GM21619 (cell line): ENCODE results near the gene ADAMTS18.
"Not testable (repeated sequence)": the region's sequence is repeated elsewhere in the genome, so short reads cannot be mapped to it uniquely, and the experiment has no call there.

Experiments
- ATAC-seq: cut with Tn5 transposase; IDR thresholded peaks from one replicate; pipeline ENCODE4 v1.9.1; 2021; ENCODE audit not compliant: unreplicated experiment

Gene ADAMTS18, protein sequence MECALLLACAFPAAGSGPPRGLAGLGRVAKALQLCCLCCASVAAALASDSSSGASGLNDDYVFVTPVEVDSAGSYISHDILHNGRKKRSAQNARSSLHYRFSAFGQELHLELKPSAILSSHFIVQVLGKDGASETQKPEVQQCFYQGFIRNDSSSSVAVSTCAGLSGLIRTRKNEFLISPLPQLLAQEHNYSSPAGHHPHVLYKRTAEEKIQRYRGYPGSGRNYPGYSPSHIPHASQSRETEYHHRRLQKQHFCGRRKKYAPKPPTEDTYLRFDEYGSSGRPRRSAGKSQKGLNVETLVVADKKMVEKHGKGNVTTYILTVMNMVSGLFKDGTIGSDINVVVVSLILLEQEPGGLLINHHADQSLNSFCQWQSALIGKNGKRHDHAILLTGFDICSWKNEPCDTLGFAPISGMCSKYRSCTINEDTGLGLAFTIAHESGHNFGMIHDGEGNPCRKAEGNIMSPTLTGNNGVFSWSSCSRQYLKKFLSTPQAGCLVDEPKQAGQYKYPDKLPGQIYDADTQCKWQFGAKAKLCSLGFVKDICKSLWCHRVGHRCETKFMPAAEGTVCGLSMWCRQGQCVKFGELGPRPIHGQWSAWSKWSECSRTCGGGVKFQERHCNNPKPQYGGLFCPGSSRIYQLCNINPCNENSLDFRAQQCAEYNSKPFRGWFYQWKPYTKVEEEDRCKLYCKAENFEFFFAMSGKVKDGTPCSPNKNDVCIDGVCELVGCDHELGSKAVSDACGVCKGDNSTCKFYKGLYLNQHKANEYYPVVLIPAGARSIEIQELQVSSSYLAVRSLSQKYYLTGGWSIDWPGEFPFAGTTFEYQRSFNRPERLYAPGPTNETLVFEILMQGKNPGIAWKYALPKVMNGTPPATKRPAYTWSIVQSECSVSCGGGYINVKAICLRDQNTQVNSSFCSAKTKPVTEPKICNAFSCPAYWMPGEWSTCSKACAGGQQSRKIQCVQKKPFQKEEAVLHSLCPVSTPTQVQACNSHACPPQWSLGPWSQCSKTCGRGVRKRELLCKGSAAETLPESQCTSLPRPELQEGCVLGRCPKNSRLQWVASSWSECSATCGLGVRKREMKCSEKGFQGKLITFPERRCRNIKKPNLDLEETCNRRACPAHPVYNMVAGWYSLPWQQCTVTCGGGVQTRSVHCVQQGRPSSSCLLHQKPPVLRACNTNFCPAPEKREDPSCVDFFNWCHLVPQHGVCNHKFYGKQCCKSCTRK (N-terminal part only)

DNA sequence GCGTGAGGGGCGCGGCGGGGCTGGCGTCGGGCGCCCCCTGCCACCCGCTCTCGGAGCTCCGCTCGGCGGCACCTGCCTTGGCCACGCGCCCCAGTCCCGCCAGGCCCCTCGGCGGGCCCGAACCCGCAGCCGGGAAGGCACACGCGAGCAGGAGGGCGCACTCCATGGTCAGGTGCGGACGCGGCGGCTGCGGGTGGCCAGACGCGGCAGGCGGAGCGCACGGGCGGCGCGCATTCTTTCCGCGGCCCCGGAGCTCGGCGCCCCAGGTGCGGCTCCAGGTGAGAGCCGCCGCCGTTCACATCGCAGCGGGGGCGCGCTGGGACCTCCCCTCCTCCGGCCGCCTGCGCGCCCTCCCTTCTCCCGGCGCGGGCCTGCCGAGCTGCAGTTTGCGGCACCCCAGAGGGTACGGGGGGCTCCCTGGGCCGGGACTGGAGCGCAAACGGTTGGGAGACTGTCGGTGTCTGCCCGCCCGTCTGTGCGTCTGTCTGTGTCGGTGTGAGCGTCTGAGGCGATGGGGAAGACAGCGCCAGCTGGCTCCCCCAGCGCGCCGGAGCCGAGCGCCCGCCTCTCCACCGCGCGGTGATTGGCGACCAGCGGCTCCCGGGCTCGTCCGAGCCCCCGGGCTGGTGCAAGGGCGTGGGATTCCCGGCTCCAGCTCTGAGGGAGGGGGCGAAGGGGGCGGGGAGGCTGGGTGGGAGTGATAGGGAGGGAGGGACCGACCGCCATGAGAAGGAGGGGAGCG, at the start of gene ADAMTS18:
Gene ADAMTS18, minus strand, starts transcription at position 505 of the 742 bp plus-strand sequence. Its CDS starts 339 bp downstream, at position 166.
- ATAC-seq: no peak

DNA sequence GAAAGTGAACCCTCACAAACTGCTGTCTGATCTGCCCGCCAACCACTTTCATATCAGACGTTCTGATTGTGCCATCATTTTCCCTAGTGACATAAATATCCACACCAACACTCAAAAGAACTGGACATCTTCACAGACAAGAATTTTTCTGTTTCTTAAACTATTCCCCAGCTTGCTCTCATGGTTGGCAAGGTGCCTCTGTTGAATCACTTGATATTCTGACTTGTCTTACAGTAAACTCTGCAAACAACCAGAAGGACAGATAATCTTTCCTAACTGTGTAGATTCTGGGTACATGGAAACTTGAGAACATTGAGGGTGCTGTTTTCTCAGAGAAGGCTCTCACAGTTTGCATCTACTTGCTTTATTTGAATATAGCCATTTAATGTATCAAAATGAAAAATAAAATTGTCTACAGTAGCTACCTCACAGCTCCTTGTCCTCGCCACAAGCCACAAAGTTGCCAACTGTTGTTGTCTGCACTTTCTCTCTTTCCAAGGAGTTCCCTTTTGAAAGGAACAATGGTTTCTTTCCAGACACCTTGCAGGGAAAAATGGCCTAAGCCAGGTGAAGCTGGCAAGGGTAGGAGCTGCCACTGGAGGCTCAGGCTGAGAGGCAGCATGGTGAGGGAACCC, 46.0 kb upstream of the ADAMTS18 start:
- ATAC-seq: no peak

DNA sequence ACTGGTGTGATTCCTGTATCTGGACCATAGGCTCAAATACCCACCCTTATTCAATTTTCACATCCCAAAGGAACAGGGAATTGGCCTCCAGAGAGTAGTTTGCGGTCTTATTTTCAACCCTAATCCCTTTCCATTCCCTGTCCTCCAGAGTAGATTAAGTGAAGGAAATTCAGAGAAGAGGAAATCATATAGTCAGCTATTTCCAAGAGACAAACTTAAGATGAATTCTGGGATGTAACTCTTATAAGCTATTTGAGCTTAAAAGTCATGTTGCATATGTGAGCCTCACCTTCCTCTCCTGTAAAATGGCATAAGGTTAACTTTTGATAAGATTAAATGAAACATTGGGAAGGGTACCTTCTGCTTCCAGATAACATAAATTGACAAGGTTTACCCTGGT, 37.4 kb upstream of the ADAMTS18 start:
- no peak for ATAC-seq

DNA sequence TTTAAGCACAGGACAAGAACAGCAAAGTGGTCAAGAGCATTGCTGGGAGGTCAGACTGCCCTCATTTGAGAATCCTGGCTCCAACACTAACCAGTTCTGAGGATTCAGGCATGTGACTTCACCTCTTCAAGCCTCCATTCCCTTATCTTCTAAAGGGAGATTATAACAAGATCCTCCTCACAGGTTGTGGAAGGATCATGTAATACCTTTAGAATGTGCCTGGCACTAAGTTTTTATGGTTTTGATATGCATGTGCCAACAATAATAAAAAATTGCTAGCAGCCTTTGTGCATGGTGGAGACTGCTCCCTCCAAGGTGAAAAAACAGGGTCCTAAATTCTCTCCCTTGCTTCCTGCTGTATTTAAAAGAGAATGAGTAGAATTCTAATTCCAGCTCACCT, 36.0 kb upstream of the ADAMTS18 start:
- ATAC-seq: no peak

DNA sequence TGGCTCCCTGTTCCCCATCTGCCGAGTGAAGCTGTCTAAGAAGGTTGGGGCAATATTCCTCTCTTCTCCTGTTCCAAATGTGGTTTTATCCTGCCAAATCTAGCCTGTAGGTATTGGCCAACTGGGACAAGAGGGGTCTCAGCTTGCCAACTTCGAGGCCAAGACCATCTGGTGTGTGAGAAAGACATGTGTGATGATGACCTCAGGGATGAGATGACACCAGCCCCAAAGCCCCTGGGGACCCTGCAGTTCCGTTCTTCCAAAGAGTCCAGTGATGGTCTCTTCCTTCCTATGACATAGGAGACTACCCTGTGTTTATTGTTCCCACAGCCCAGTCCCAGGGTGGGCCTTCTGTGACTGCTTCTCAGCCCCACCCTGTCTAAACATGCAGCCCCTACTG, 34.8 kb upstream of the ADAMTS18 start:
- ATAC-seq: no peak

DNA sequence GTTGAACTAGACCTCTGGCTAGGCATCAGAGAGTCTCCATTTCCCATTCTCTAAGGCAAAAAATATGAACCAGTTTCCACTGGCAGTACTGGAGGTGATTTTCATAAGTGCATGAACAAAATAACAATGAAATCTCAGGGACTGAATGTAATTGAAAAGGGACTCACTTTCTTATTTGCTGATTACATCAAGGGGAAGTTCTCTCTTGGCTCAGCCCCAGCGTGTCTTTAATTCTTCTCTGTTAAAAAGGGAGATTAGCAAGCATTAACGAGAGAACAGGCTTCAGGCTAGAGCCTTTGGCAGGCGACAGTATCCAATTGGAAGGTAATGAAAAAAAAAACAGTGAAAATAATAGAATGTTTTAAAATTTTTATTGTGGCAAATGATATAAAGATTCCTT, 34.0 kb upstream of the ADAMTS18 start:
- no peak for ATAC-seq

DNA sequence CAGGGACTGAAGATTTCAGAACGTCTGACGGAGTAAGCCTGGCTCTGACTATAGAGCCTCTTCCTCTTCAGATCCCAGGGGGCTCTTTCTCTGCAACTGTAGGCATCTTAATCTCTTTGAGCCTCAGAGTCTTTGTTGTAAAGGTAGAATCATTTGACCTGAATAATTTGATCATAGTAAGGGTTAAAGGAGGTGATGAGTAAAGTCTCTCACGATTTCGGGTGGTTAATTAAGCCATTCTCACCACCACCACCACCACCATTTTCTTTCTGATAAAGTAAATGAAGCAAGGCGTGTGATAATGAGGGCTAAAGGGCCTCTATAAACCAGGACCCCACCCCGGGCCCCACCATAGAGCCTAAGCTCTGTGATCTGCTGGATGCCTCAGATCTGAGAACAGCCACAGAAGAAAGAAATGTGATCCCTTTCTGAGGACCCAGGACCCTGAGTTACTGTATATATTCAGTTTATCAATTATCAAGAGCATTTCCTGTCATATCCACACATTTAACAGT, 33.0 kb upstream of the ADAMTS18 start:
- no peak for ATAC-seq

DNA sequence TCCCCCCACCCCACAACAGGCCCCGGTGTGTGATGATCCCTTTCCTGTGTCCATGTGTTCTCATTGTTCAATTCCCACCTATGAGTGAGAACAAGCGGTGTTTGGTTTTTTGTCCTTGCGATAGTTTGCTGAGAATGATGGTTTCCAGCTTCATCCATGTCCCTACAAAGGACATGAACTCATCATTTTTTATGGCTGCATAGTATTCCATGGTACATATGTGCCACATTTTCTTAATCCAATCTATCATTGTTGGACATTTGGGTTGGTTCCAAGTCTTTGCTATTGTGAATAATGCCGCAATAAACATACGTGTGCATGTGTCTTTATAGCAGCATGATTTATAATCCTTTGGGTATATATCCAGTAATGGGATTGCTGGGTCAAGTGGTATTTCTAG, 28.8 kb upstream of the ADAMTS18 start:
- not testable (repeated sequence) for ATAC-seq

DNA sequence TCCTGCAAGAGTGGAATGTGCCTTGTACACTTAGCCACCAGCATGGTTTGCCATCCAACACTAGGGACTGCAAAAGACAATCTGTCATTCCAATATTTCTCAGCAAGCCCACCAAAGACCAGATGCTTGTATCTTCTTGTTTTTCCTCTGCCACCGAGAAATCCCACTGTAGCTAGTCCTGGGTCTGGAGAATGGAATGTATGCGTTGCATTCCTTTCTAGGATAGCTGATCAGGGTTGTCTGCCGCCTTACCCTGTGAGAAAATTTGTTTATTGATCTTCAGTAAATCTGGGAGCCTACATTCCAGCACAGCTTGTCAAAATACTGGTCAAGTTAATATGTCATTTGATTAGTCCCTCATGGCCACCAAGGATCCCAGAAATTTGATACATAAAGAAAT, 28.1 kb upstream of the ADAMTS18 start:
- ATAC-seq: no peak

DNA sequence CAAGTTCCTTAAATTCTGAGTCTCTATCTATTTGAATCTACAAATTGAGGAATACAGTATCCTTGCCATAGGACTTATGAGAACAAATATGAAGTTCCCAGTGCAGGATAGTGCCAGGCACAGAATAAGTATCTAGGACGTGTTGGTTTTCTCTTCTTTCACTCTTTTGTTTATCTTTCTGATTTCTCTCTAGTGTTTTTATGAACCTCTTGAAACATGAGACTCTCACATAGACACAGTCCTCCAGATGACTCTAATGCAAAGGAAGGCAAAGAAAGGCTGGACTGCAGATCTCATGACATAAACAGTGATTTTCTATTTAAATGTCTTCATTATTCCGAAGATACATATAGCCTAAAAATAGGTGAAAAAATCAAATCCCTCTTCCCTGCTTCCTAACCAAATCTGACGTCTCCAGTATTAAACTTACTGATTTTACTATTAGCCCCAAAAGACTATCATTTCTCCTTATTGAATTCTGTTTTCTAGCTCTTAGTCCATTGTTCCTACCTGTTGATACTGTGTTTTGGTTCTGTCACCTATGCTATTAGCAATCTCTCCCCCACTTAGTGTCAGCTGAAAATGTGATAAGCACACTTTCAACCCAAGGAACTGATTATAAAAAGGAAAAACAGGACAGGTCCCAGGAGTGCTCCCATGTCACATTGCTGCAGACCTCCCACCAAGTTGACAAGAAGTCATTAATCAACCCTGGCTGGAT, 24.9 kb upstream of the ADAMTS18 start:
- no peak for ATAC-seq

DNA sequence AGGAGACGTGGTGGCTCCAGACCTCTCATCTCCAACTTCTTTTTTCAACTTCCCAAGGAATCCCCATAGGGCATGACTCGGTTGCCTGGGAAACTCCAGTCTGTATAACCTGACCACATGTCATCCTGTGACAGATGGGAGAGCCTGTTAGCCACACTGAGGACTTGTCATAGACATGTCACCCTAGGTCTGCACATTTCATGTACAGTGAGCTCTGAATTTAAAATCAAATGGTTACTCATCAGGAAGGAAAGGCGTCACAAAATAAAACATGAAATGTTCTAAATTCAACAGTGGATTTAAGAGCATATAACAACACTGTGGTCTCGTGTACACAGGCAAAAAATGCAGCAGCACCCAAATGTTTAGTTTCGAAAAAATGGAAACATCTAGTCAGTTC, 22.2 kb upstream of the ADAMTS18 start:
- no peak for ATAC-seq

DNA sequence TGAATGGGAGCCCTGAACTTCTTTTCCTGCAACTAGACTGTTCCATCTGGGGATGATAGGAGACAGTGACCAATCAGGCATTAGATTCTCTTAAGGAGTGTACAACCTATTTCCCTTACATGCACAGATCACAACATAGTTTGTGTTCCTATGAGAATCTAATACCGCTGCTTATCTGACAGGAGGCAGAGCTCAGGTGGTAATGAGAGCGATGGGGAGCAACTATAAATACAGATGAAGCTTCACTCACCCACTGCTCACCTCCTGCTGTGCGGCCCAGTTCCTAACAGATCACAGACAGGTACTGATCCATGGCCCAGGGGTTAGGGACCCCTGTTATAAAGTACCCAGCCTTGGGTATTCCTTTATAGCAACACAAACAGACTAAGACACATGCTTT, 17.4 kb upstream of the ADAMTS18 start:
- no peak for ATAC-seq

DNA sequence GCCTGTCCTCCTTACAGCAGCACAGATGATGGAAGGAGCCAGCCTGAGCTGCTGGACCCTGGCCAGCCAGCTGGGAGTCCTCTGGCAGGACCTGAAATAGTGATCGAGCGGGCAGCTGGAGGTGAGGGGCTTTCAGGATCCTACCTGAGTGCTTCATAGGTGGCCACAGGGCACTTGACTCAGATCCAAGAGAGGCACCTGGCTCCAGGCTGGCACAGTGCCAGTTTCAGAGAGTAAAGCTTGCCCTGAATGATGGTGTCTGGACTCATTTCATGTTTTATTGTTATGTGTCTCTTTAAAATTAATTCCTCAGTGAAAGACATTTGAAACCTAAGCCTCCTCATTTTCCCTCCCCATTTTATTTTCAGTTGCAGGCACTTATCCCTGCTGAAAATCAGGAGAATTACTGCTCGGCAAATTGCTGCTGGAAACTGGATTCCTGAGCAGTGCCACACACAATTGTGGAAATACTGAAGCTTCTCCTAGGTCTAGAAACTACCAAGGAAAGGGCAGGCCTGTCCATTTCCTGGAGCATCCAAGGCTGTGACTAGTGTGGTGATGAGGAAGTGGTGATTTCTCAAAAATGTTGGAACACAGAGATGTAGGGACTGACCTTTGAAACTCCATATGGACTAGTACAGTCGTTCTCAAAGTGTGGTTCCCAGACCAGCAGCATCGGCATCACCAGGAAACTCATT, 16.1 kb upstream of the ADAMTS18 start:
- no peak for ATAC-seq

DNA sequence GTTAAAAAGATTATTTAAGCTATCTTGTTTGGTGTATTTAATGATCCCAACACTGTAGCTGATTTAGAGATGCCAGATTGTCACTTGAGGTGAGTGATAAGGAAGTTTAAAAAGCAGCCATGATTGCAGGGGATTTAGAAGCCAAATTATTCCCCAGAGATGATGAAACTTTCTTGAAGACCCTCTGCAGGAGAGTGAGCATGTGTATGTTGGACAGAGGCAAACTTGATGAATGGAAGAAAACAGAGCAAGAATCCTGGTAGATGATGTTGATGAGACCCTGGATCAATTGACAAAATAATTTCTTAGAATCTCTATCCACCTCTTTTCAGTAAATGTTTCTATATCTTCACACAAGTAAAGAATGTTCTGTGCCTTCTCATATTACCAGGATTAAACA, 14.4 kb upstream of the ADAMTS18 start:
- ATAC-seq: no peak

DNA sequence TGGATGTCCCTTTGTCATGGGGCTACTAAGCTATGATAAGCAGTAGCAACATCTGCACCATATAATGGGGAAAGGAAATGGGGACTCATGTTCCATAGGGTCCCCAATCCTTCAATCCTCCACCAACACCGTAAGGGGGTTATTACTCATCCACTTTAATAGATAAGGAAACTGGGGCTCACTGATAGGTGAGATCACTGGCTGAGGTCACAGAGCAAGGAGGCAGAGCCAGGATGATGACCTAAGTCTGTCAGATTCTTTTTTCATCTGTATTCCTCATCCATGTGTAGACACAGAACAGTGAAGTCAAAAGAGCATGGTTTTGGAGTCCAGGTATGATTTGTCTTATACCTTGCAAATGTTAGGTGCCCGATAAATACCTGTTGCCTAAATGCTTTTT, 10.5 kb upstream of the ADAMTS18 start:
- ATAC-seq: no peak

DNA sequence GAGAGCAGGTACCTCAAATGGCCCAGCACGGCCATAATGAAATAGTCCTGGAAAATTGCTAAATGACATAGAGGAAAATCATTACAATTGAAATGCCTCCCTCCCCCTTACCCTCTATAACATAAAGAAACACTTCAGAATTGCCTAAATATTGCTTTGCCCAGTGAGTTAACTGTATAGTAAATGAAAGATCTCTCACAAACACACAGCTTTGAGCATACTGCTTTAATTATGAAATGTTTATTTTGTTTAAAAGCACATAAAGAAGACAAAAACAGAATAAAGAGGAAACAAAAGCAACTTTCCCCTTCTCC, 9.3 kb upstream of the ADAMTS18 start:
- ATAC-seq: no peak

DNA sequence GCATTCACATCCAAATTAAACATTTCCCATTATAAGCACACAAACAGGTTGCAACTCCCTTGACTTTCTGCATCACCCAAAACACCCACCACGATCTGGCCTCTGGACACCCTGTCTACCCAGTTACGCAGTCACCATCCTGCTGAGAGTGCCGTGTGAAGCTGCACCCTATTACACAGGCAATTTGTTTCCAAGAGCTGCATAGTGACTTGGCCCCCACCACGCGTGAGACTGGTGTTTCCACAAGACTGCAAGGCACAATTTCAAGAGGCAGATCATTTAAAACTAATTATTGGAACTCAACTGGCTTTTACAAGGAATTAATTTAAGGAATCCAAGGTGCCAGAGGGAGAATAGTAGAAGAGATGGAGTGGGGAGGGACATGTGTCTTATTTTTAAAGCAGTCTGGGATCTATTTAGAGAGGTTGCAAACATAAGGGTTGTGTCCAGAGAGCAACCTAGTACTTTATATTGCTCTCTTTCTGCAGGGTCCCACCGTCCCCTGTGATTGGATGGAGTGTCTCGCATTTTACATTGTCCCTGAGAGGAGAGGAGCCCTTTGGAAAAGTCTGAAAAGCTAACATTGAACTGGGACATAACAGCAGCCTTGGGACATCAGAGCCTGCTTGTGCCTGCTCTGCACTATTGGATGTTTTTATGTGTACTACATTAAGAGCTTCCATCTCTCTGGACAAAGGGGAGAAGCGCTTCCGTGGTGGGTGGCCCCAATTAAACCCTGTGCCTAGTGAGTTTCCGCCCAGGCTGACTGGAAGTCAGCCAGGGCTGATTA, 8.7 kb upstream of the ADAMTS18 start:
- ATAC-seq: no peak

DNA sequence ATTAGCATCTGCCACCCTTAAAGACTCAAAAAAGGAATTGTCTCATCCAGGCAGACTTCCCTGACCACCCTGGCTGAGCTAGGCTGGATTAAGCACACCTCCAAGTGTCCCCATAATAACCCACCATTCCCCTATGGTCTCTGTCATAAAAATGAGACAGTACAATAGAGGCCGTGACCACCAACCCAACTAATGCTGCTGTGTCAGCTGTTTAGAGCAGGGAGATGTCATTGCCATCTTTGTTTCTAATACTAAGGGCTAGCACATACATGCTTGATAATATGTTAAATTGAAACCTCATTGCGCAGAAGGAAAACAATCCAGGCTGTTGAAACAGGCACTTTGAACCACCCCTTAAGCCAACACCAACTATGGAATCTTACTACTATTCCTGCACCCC, 7.2 kb upstream of the ADAMTS18 start:
- no peak for ATAC-seq
